ENCODE data around the gene LYPD6.

- TF ChIP-seq POLR2A (IDR thresholded peaks at IDR 0.05) (no peak), CTCF (IDR thresholded peaks at IDR 0.05 in 4 of 5, conservative IDR thresholded peaks at IDR 0.05 in 1 of 5) (no peak)
Observed at GRCh38 chr2:149427387-149427786, 97.0 kb downstream of the LYPD6 start.
